ENCODE results near the gene DCAF8.

DCAF8 gene

GRCh38 chr1:160168609-160169369, 93.6 kb downstream of the DCAF8 start:
- DNase-seq (ENCODE audit: low read depth) = no peak

GRCh38 chr1:160168016-160168415, 94.3 kb downstream of the DCAF8 start:
- no peak for DNase-seq (ENCODE audit: low read depth)

GRCh38 chr1:160167580-160167979, 94.8 kb downstream of the DCAF8 start:
- DNase-seq (ENCODE audit: low read depth) = no peak

- DNase-seq (ENCODE audit: low read depth) = no peak
These were observed 95.3 kb downstream of the DCAF8 start for GRCh38 chr1:160167056-160167455.

GRCh38 chr1:160166166-160166868, 96.0 kb downstream of the DCAF8 start:
- no peak for DNase-seq (ENCODE audit: low read depth)

Data from activated T-helper 9 cell treated with anti-CD3 and anti-CD28 coated beads, Interleukin-2, amount 50 U/mL, for 16 hours (primary cell).